A673 (cell line): ENCODE measurements around the gene C12orf50. TPM values are rescaled to one million over a fixed set of nuclear protein-coding genes. Genes with fewer than 3 reads are reported as not detected.
A peak's percentile ranks its signal among the peaks of the same experiment; 100 is the strongest.

Source experiments
- BruUV-seq: library from RNA; stranded (reverse); fragments of 400-500 nt; replicated peaks from 2 replicates; lab custom pipeline; 2021; lab: Mats Ljungman, UMichigan
- CTCF ChIA-PET: fragments of 300-600 bp; sonication (Branson Sonifier 250); formaldehyde crosslinking; loops from one replicate; lab custom pipeline; 2022; ENCODE audit warnings: antibody characterized with exemption; lab: Charles Lee
- POLR2A ChIA-PET: fragments of 300-600 bp; sonication (Branson Sonifier 250); formaldehyde crosslinking; loops from one replicate; lab custom pipeline; 2022; ENCODE audit warnings: antibody characterized with exemption; ENCODE audit not compliant: low non-redundant PET; lab: Charles Lee
- DNase-seq: peaks from one replicate; pipeline ENCODE4 v3.0.0-alpha.2; 2015; ENCODE audit warnings: low spot score
- H3K27ac ChIP-seq: fragments of 200-600 bp; sonication (generic); 2 replicates; pipeline ENCODE4 v1.5.1; 2016; ENCODE audit warnings: mixed run types, low read depth, mild to moderate bottlenecking, mixed read lengths, antibody characterized with exemption, low read length; ENCODE audit not compliant: poor library complexity, severe bottlenecking
- H3K27me3 ChIP-seq: fragments of 200-600 bp; sonication (generic); replicated peaks from 2 replicates; pipeline ENCODE4 v1.6.1; 2017; ENCODE audit warnings: mixed run types, low read depth, mild to moderate bottlenecking, mixed read lengths, antibody characterized with exemption, low read length; ENCODE audit not compliant: insufficient read depth, poor library complexity
- H3K36me3 ChIP-seq: fragments of 200-600 bp; sonication (generic); 2 replicates; pipeline ENCODE4 v1.6.1; 2016; ENCODE audit warnings: mixed run types, mild to moderate bottlenecking, mixed read lengths, antibody characterized with exemption, low read length; ENCODE audit not compliant: insufficient read depth, poor library complexity, severe bottlenecking
- H3K4me1 ChIP-seq: fragments of 200-600 bp; sonication (generic); 2 replicates; pipeline ENCODE4 v1.6.1; 2017; ENCODE audit warnings: mixed run types, mild to moderate bottlenecking, mixed read lengths, antibody characterized with exemption, low read length; ENCODE audit not compliant: insufficient read depth, poor library complexity, severe bottlenecking
- H3K4me3 ChIP-seq: fragments of 200-600 bp; sonication (generic); 2 replicates; pipeline ENCODE4 v1.5.1; 2016; ENCODE audit warnings: low read depth, mixed run types, mild to moderate bottlenecking, mixed read lengths, low read length; ENCODE audit not compliant: poor library complexity, severe bottlenecking
- H3K9me3 ChIP-seq: fragments of 200-600 bp; sonication (generic); 2 replicates; pipeline ENCODE4 v1.6.1; 2016; ENCODE audit warnings: mixed run types, low read depth, mild to moderate bottlenecking, mixed read lengths, antibody characterized with exemption, low read length; ENCODE audit not compliant: poor library complexity, severe bottlenecking
- EZH2 ChIP-seq: fragments of 200-600 bp; sonication (generic); IDR thresholded peaks from 2 replicates; pipeline ENCODE4 v1.6.1; 2017; ENCODE audit warnings: borderline replicate concordance, low read depth, mild to moderate bottlenecking, mixed read lengths, antibody characterized with exemption, low read length; ENCODE audit not compliant: poor library complexity, severe bottlenecking
- intact Hi-C: fragments of 100-400 bp; cut with micrococcal nuclease; formaldehyde crosslinking; loops from one replicate; pipeline ENCODE4 v1.10.0; 2022; ENCODE audit not compliant: unreplicated experiment
- total RNA-seq: library from RNA; stranded (reverse); gene quantifications from 2 replicates; pipeline ENCODE4 v1.2.3, GENCODE V29; 2021
- TF ChIP-seq, protein P1 (sequence below): fragments of 300-800, 200-600 bp; sonication (generic); conservative IDR thresholded peaks from 2 replicates; pipeline ENCODE4 v1.5.1; 2017; ENCODE audit warnings: low read depth, mild to moderate bottlenecking, antibody characterized with exemption, low read length, moderate library complexity, mixed read lengths

C12orf50 gene
- total RNA-seq, 1 experiment from 2014 or later: 0.15 TPM

DNA sequence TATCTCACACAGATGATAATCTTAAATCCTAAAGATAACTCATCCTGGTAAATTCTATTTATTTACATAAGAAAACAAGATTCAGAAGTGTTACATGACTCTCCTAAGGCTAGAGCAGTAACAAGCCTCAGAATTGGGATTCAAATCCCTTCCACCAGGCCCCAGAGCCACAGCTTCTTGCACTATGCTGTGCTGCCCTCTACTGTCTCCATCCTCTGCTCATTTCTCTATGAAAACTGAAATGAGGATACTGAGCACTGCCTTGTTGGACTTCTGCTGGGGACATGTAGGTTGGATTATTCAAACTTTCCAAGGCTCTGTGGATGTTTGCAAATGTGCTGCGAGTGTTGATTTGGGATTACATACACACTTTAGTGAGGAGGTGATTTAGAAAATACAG is 23.5 kb upstream of the C12orf50 start:
- no TSS peak for BruUV-seq
- POLR2A ChIA-PET: no interaction called here

DNA sequence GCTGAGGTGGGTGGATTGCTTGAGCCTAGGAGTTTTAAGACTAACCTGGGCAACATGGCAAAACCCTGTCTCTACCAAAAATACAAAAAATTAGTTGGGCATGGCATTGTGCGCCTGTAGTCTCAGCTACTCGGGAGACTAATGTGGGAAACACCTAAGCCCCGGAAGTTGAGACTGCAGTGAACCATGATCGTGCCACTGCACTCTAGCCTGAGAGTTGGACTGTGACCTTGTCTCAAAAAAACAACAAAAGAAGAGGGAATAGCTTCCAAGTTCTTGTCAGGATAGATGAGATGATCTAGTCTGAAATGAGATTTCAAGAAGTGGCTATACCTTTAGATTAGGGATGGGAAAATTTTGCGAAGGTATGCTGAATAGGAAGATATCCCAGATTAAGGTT is 14.8 kb upstream of the C12orf50 start:
- H3K27me3 ChIP-seq: no peaks in the 10 kb centered on the region
- POLR2A ChIA-PET: no interaction called here
- no TSS peak for BruUV-seq
- peaks cover 58% of the 10 kb centered on the region for H3K36me3 ChIP-seq
- no peaks in the 10 kb centered on the region for H3K4me1 ChIP-seq
- DNase-seq: no peak
- no peak overlapping the region for H3K27ac ChIP-seq
- no peak overlapping the region for H3K4me3 ChIP-seq
- CTCF ChIA-PET: no interaction called here
- no peak for TF ChIP-seq EZH2
- TF ChIP-seq, protein P1, sequence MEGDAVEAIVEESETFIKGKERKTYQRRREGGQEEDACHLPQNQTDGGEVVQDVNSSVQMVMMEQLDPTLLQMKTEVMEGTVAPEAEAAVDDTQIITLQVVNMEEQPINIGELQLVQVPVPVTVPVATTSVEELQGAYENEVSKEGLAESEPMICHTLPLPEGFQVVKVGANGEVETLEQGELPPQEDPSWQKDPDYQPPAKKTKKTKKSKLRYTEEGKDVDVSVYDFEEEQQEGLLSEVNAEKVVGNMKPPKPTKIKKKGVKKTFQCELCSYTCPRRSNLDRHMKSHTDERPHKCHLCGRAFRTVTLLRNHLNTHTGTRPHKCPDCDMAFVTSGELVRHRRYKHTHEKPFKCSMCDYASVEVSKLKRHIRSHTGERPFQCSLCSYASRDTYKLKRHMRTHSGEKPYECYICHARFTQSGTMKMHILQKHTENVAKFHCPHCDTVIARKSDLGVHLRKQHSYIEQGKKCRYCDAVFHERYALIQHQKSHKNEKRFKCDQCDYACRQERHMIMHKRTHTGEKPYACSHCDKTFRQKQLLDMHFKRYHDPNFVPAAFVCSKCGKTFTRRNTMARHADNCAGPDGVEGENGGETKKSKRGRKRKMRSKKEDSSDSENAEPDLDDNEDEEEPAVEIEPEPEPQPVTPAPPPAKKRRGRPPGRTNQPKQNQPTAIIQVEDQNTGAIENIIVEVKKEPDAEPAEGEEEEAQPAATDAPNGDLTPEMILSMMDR: no peak
- intact Hi-C loops: no loop called here
- no peaks in the 10 kb centered on the region for H3K9me3 ChIP-seq

More for the DNA sequence above, 23.5 kb upstream of the C12orf50 start:
- DNase-seq: peak; percentile 60
- Histone ChIP-seq H3K4me1 (no peaks in the 10 kb centered on the region), H3K27me3 (no peaks in the 10 kb centered on the region), H3K9me3 (no peaks in the 10 kb centered on the region), H3K27ac (no peak overlapping the region), H3K36me3 (peaks cover 41% of the 10 kb centered on the region), H3K4me3 (no peak overlapping the region)
- intact Hi-C loops: no loop called here
- TF ChIP-seq, protein P1: peak; percentile 65
- TF ChIP-seq EZH2: no peak
- CTCF ChIA-PET: no interaction called here

DNA sequence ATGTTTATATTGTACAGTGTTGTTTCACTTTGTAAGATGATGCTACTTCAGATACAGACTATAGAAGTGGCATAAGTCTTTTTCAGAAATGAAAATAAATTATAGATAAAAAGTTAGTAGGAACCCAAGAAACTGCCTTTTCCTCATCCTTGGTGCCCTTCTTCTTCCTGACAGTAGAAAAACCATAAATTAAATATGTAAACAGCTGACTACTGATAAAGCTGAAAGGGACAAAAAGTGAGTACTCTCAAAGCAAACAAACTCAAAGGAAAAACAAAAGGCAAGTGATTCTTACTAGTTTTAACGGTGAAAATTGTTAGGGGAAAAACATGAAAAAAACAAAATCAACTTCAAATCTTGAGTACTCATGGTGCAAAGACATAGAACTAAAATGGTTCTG is 8.6 kb upstream of the C12orf50 start:
- no peaks in the 10 kb centered on the region for H3K9me3 ChIP-seq
- no peak for DNase-seq
- CTCF ChIA-PET: no interaction called here
- intact Hi-C loops: no loop called here
- peaks cover 14% of the 10 kb centered on the region for H3K4me1 ChIP-seq
- POLR2A ChIA-PET: no interaction called here
- TF ChIP-seq, protein P1: no peak
- no peak for TF ChIP-seq EZH2
- no peaks in the 10 kb centered on the region for H3K36me3 ChIP-seq
- H3K27ac ChIP-seq: no peak overlapping the region
- BruUV-seq: no TSS peak
- H3K27me3 ChIP-seq: no peaks in the 10 kb centered on the region
- no peak overlapping the region for H3K4me3 ChIP-seq
